H1 (cell line): ENCODE data around the gene WNT7A. TPM values are rescaled to one million over a fixed set of nuclear protein-coding genes. Genes with fewer than 3 reads are reported as not detected.
A peak's percentile ranks its signal among the peaks of the same experiment; 100 is the strongest.

ENCODE experiments used
- CTCF ChIA-PET: fragments of 300-600 bp; sonication (Branson Sonifier 250); formaldehyde crosslinking; loops from one replicate; lab custom pipeline; 2021; ENCODE audit not compliant: partially characterized antibody; lab: Charles Lee
- POLR2A ChIA-PET: fragments of 300-600 bp; sonication (Branson Sonifier 250); formaldehyde crosslinking; loops from one replicate; lab custom pipeline; 2021; ENCODE audit warnings: inconsistent platforms; ENCODE audit not compliant: partially characterized antibody; lab: Charles Lee
- DNase-seq, 2 experiments: peaks; one replicate each; pipeline versions ENCODE4 v3.0.0 to v3.0.0-alpha.2; 2010 to 2022; ENCODE audit warnings: low spot score in 2 of 2, low read depth in 1 of 2, mixed read lengths in 1 of 2
- FAIRE-seq: peaks from 2 replicates; lab custom pipeline; 2011; peaks lifted over from hg19 to GRCh38; lab: Jason Lieb, UNC
- H2AFZ ChIP-seq: 2 replicates; pipeline ENCODE4 v1.8.1; 2012; ENCODE audit warnings: low read length, inconsistent platforms
- H2AK5ac ChIP-seq: 2 replicates; pipeline ENCODE4 v1.6.1; 2013; ENCODE audit warnings: low read depth, low read length
- H2BK120ac ChIP-seq: replicated peaks from 2 replicates; pipeline ENCODE3; 2013; ENCODE audit warnings: low read depth, low read length, inconsistent platforms
- H2BK12ac ChIP-seq: 2 replicates; pipeline ENCODE4 v1.6.1; 2013; ENCODE audit warnings: low read depth, low read length
- H2BK15ac ChIP-seq: 2 replicates; pipeline ENCODE4 v1.6.1; 2013; ENCODE audit warnings: low read length
- H2BK20ac ChIP-seq: 2 replicates; pipeline ENCODE4 v1.6.1; 2013; ENCODE audit warnings: low read length
- H2BK5ac ChIP-seq: 2 replicates; pipeline ENCODE4 v1.6.1; 2013; ENCODE audit warnings: low read depth, low read length
- H3K14ac ChIP-seq: 2 replicates; pipeline ENCODE4 v1.6.1; 2013; ENCODE audit warnings: inconsistent platforms; ENCODE audit not compliant: insufficient read length
- H3K18ac ChIP-seq: 2 replicates; pipeline ENCODE4 v1.6.1; 2013; ENCODE audit warnings: low read length; ENCODE audit errors: extremely low read depth
- H3K23ac ChIP-seq: 2 replicates; pipeline ENCODE4 v1.6.1; 2013; ENCODE audit warnings: inconsistent platforms; ENCODE audit not compliant: insufficient read length
- H3K23me2 ChIP-seq: 2 replicates; pipeline ENCODE4 v1.6.1; 2013; ENCODE audit warnings: low read depth, low read length
- H3K27ac ChIP-seq: 2 replicates; pipeline ENCODE4 v1.6.1; 2011; ENCODE audit warnings: low read depth, low read length, inconsistent platforms
- H3K27me3 ChIP-seq, 4 experiments: replicated peaks in 1 of 4; 1 replicate in 1 of 4; 2 replicates in 3 of 4; pipeline versions ENCODE4 v1.6.1 to v1.8.1; 2011 to 2013; ENCODE audit warnings: low read length in 3 of 4, mild to moderate bottlenecking in 3 of 4, inconsistent platforms in 2 of 4, mixed read lengths in 2 of 4, moderate library complexity in 1 of 4; ENCODE audit not compliant: control insufficient read depth in 3 of 4, insufficient read depth in 3 of 4; ENCODE audit errors: extremely low read depth in 1 of 4
- H3K36me3 ChIP-seq, 4 experiments: 2 replicates each; pipeline versions ENCODE4 v1.6.1 to v1.8.1; 2011 to 2013; ENCODE audit warnings: mild to moderate bottlenecking in 4 of 4, low read length in 3 of 4, moderate library complexity in 2 of 4, control low read depth in 1 of 4, inconsistent platforms in 1 of 4; ENCODE audit not compliant: insufficient read depth in 4 of 4, control insufficient read depth in 2 of 4
- H3K4ac ChIP-seq: replicated peaks from 2 replicates; pipeline ENCODE3; 2013; ENCODE audit warnings: low read length, low read depth, mixed read lengths, inconsistent platforms; ENCODE audit not compliant: insufficient read length
- H3K4me1 ChIP-seq, 4 experiments: replicated peaks in 1 of 4; 1 replicate in 1 of 4; 2 replicates in 3 of 4; pipeline versions ENCODE4 v1.6.1 to v1.8.1; 2011 to 2013; ENCODE audit warnings: low read length in 3 of 4, inconsistent platforms in 2 of 4, mixed read lengths in 1 of 4; ENCODE audit not compliant: insufficient read depth in 4 of 4, control insufficient read depth in 3 of 4
- H3K4me2 ChIP-seq, 2 experiments: 2 replicates each; pipeline versions ENCODE4 v1.6.1 to v1.8.1; 2011 to 2013; ENCODE audit warnings: low read depth in 2 of 2, low read length in 2 of 2, control low read depth in 1 of 2, inconsistent platforms in 1 of 2, mild to moderate bottlenecking in 1 of 2; ENCODE audit not compliant: insufficient read depth in 1 of 2
- H3K4me3 ChIP-seq, 4 experiments: fragments of 200-600, 300-600 bp in 1 of 4; sonication (generic), shearing (Covaris generic), sonication (Bioruptor Twin) in 1 of 4; 2 replicates each; pipeline versions ENCODE4 v1.5.1 to v1.8.1; 2011 to 2016; ENCODE audit warnings: low read length in 4 of 4, low read depth in 3 of 4, control low read depth in 2 of 4, inconsistent platforms in 2 of 4, mild to moderate bottlenecking in 2 of 4, mixed read lengths in 1 of 4, moderate library complexity in 1 of 4; ENCODE audit not compliant: insufficient read depth in 2 of 4; ENCODE audit errors: extremely low read depth in 1 of 4
- H3K56ac ChIP-seq: replicated peaks from 2 replicates; pipeline ENCODE3; 2013; ENCODE audit warnings: low read depth, mild to moderate bottlenecking, mixed read lengths, low read length, inconsistent platforms; ENCODE audit not compliant: insufficient read length
- H3K79me1 ChIP-seq: 2 replicates; pipeline ENCODE4 v1.6.1; 2013; ENCODE audit warnings: low read depth, low read length, control low read depth
- H3K79me2 ChIP-seq, 2 experiments: 2 replicates each; pipeline versions ENCODE4 v1.6.1 to v1.8.1; 2012 to 2013; ENCODE audit warnings: low read length in 2 of 2, mild to moderate bottlenecking in 2 of 2, inconsistent platforms in 1 of 2; ENCODE audit not compliant: insufficient read depth in 2 of 2, control insufficient read depth in 1 of 2
- H3K9ac ChIP-seq, 4 experiments: replicated peaks in 1 of 4; 1 replicate in 1 of 4; 2 replicates in 3 of 4; pipeline versions ENCODE4 v1.6.1 to v1.8.1; 2011 to 2013; ENCODE audit warnings: low read depth in 3 of 4, low read length in 3 of 4, control low read depth in 2 of 4, mild to moderate bottlenecking in 2 of 4, moderate library complexity in 2 of 4, inconsistent platforms in 1 of 4; ENCODE audit errors: extremely low read depth in 1 of 4
- H3K9me3 ChIP-seq, 2 experiments: 2 replicates each; pipeline versions ENCODE4 v1.6.1 to v1.8.1; 2012 to 2013; ENCODE audit warnings: mild to moderate bottlenecking in 2 of 2, moderate library complexity in 2 of 2, control low read depth in 1 of 2, inconsistent platforms in 1 of 2, low read depth in 1 of 2, low read length in 1 of 2, mixed read lengths in 1 of 2; ENCODE audit not compliant: insufficient read depth in 2 of 2
- H4K20me1 ChIP-seq, 2 experiments: replicated peaks in 1 of 2; 2 replicates each; pipeline versions ENCODE3 to v1.8.1; 2011 to 2013; ENCODE audit warnings: inconsistent platforms in 2 of 2, low read length in 2 of 2, mild to moderate bottlenecking in 1 of 2; ENCODE audit not compliant: insufficient read depth in 2 of 2, control insufficient read depth in 1 of 2
- H4K5ac ChIP-seq: 2 replicates; pipeline ENCODE4 v1.6.1; 2013; ENCODE audit warnings: low read length, low read depth, mixed read lengths, inconsistent platforms; ENCODE audit not compliant: insufficient read length
- H4K8ac ChIP-seq: 2 replicates; pipeline ENCODE4 v1.8.0; 2013; ENCODE audit warnings: mild to moderate bottlenecking, moderate library complexity, low read length, inconsistent platforms; ENCODE audit not compliant: insufficient read depth; ENCODE audit errors: extremely low read depth
- H4K91ac ChIP-seq: replicated peaks from 2 replicates; pipeline ENCODE3; 2013; ENCODE audit warnings: low read length, mixed read lengths, inconsistent platforms; ENCODE audit not compliant: insufficient read length
- RFX5 ChIP-seq: IDR thresholded peaks from 2 replicates; pipeline ENCODE4 v1.6.1; 2011; ENCODE audit warnings: low read depth, low read length, improper control_type of control experiment, borderline replicate concordance
- RNF2 ChIP-seq: fragments of 200-900, 300-1000 bp; sonication (generic); IDR thresholded peaks from 2 replicates; pipeline ENCODE4 v1.7.1; 2016; ENCODE audit warnings: borderline replicate concordance, low read depth, mild to moderate bottlenecking, antibody characterized with exemption, low read length; ENCODE audit not compliant: poor library complexity, severe bottlenecking; ENCODE audit errors: missing control alignments
- WGBS, 2 experiments: shearing (Covaris generic) in 1 of 2; methylation state at CpG; one replicate each; pipeline versions ENCODE4 v1.1.6 to v1.1.7; 2013 to 2015; ENCODE audit warnings: low lambda C conversion rate in 2 of 2, mixed read lengths in 2 of 2, inconsistent platforms in 1 of 2, low coverage in 1 of 2, missing lambda C conversion rate in 1 of 2; ENCODE audit not compliant: insufficient replicate concordance in 2 of 2, insufficient coverage in 1 of 2, insufficient read length in 1 of 2; ENCODE audit errors: extremely low coverage in 1 of 2, missing lambda C conversion rate in 1 of 2; 5-methylcytosine and 5-hydroxymethylcytosine counted together
- polyA plus RNA-seq, 7 experiments: library from polyadenylated mRNA; depleted of rRNA in 3 of 7; stranded (reverse) in 5 of 7; unstranded in 2 of 7; fragments of >200 nt in 5 of 7; fragments of 200-250 nt in 2 of 7; gene quantifications; 1 replicate in 5 of 7; 2 replicates in 1 of 7; 4 replicates in 1 of 7; pipeline versions ENCODE4 v1.2.1 to v1.2.3, GENCODE V29; 2011 to 2013; ENCODE audit warnings: missing spikeins in 2 of 7, mixed read lengths in 2 of 7
- total RNA-seq: library from RNA; stranded (reverse); fragmentation: NEBNext Ultra II Directional; extraction: Animal tissue kit (Norgen Biotek cat#: 25700); gene quantifications from 2 replicates; pipeline ENCODE4 v1.2.1, GENCODE V29; 2021

The WNT7A gene
- total and polyA plus RNA-seq, 2 of the 8 experiments (the other 6 are each of a cell fraction or from before 2014, with no cell fraction given) = 0.02 TPM; not detected in 1

- Histone ChIP-seq H3K9ac (no peak overlapping the region), H3K4ac (no peak overlapping the region), H2AK5ac (no peak overlapping the region), H4K91ac (no peak overlapping the region), H3K4me1 (peaks cover 0 to 11% (median 4%) of the 10 kb centered on the region in 4 experiments; a peak in 2 of 7 replicates), H2BK12ac (0 out of 2 replicates have a peak overlapping the region, but pooled peaks have one; percentile 19), H2BK15ac (no peak overlapping the region), H3K27me3 (no peaks in the 10 kb centered on the region), H2BK120ac (no peak overlapping the region), H3K36me3 (no peaks in the 10 kb centered on the region), H3K9me3 (no peaks in the 10 kb centered on the region), H3K23ac (no peak overlapping the region), H3K4me2 (no peak overlapping the region; a peak in 1 of 4 replicates), H3K23me2 (no peaks in the 10 kb centered on the region), H4K8ac (peak overlapping the region; percentile 25; the same call in 1 of the 2 replicates), H4K20me1 (no peaks in the 10 kb centered on the region), H3K79me1 (no peaks in the 10 kb centered on the region), H3K79me2 (no peaks in the 10 kb centered on the region), H2AFZ (no peak overlapping the region), H3K18ac (no peak overlapping the region; the same call in 1 of the 2 replicates), H3K27ac (no peak overlapping the region), H2BK5ac (no peak overlapping the region), H4K5ac (no peak overlapping the region), H2BK20ac (no peak overlapping the region), H3K4me3 (no peak overlapping the region), H3K56ac (no peak overlapping the region), H3K14ac (no peak overlapping the region)
- TF ChIP-seq RFX5 (no peak), RNF2 (no peak)
- FAIRE-seq (no peak), DNase-seq (no peak)
- ChIA-PET CTCF (interaction anchor here (0.7 to 2.9 kb wide), 8 partner anchors 9 to 351 kb away, joined by 3 to 12 read pairs (median 4); no protein-coding TSS in a partner anchor), POLR2A (no interaction called here)
- WGBS, 2 experiments = 79% methylated on average over 16 of the region's 16 CpGs; no CpG with 5 or more reads in 1 of the 2 experiments
These were observed 32.9 kb downstream of the WNT7A start for GRCh38 chr3:13846716-13847570.
